Mammary epithelial cell (primary cell): ENCODE data around the gene DAND5.

ENCODE experiments used
- CTCF ChIP-seq, 2 donors: IDR thresholded peaks in 1 of 2; conservative IDR thresholded peaks in 1 of 2; 2 replicates each; pipeline ENCODE4 v1.5.1; 2011 to 2012; ENCODE audit warnings: inconsistent platforms in 2 of 2, low read length in 2 of 2, mild to moderate bottlenecking in 2 of 2, control low read depth in 1 of 2, low read depth in 1 of 2; ENCODE audit not compliant: insufficient read depth in 1 of 2; ENCODE audit errors: extremely low read depth in 1 of 2
- EZH2 ChIP-seq: IDR thresholded peaks from 2 replicates; pipeline ENCODE4 v1.6.1; 2012; ENCODE audit warnings: low read length, inconsistent platforms, borderline replicate concordance

GRCh38 chr19:12937927-12938778 is 31.2 kb upstream of the DAND5 start, which contains the start of gene CALR:
- TF ChIP-seq CTCF (conservative IDR thresholded peaks at IDR 0.05 in 1 of 2, IDR thresholded peaks at IDR 0.05 in 1 of 2; ENCODE audit: extremely low read depth in 1 of 2, insufficient read depth in 1 of 2, low read depth in 1 of 2, low read length in 2 of 2) (no peak), EZH2 (no peak)
